NCI-H146 treated with DMSO at 0.1 percent for 48 hours (cell line): Measurements from ENCODE around the gene ENAH.

Experiments
- DNase-seq: peaks from one replicate; lab custom pipeline; 2025; ENCODE audit not compliant: unreplicated experiment; lab: John Stamatoyannopoulos, UW

Gene ENAH

GRCh38 chr1:225461533-225462428 lies 191.1 kb downstream of the ENAH start:
- no peak for DNase-seq

- no peak for DNase-seq
These were observed 192.0 kb downstream of the ENAH start for GRCh38 chr1:225460737-225461532.

GRCh38 chr1:225460021-225460736 lies 192.7 kb downstream of the ENAH start:
- no peak for DNase-seq

- DNase-seq, result no peak
These were observed 194.7 kb downstream of the ENAH start for GRCh38 chr1:225458222-225458631.

GRCh38 chr1:225454733-225455132 lies 198.2 kb downstream of the ENAH start:
- no peak for DNase-seq

- peak; percentile 26 for DNase-seq
These were observed 198.9 kb downstream of the ENAH start for GRCh38 chr1:225453797-225454648.

GRCh38 chr1:225451840-225452515 lies 200.9 kb downstream of the ENAH start:
- DNase-seq, result no peak

GRCh38 chr1:225451340-225451739 lies 201.6 kb downstream of the ENAH start:
- DNase-seq, result no peak

GRCh38 chr1:225450491-225451191 lies 202.3 kb downstream of the ENAH start:
- DNase-seq, result no peak

GRCh38 chr1:225449774-225450173 lies 203.1 kb downstream of the ENAH start:
- no peak for DNase-seq

- no peak for DNase-seq
These were observed 203.7 kb downstream of the ENAH start for GRCh38 chr1:225449261-225449660.

- no peak for DNase-seq
These were observed 204.6 kb downstream of the ENAH start for GRCh38 chr1:225448146-225448805.

- DNase-seq, result no peak
These were observed 205.3 kb downstream of the ENAH start for GRCh38 chr1:225447650-225448089.

GRCh38 chr1:225446981-225447615 lies 205.8 kb downstream of the ENAH start:
- DNase-seq, result no peak

- no peak for DNase-seq
These were observed 206.3 kb downstream of the ENAH start for GRCh38 chr1:225446595-225446960.

GRCh38 chr1:225445639-225446594 lies 207.0 kb downstream of the ENAH start:
- DNase-seq, result peak; percentile 46

GRCh38 chr1:225442123-225442505 lies 210.8 kb downstream of the ENAH start:
- no peak for DNase-seq
